Omental fat pad (tissue), 4 donors: ENCODE data around the gene TSPYL2. TPM values are rescaled to one million over a fixed set of nuclear protein-coding genes. Genes with fewer than 3 reads are reported as not detected.

ENCODE experiments used
- small RNA-seq: library from RNA; depleted of rRNA; stranded (forward); fragments of <200 nt; gene quantifications from one replicate; pipeline ENCODE3, GENCODE V24; 2016
- total RNA-seq, 4 donors: library from RNA; depleted of rRNA; stranded (reverse); fragments of >200 nt; gene quantifications; one replicate each; pipeline ENCODE4 v1.1.0, GENCODE V29; 2016

Gene TSPYL2
- total RNA-seq, 4 donors from 2014 or later = 30.9 to 127 (median 53.9) TPM

Small RNAs within 50 kb of the gene (small RNA-seq; reads per million reads assigned to genes)
- not detected for gene AL591212.2

Other genes starting within 250 kb of the TSPYL2 start
- not detected for gene XAGE3, start 214.3 kb upstream of the TSPYL2 start, total RNA-seq
- 10 to 100 TPM; 21.0 to 25.5 (median 24.5) TPM for gene FAM156B, start 185.0 kb upstream of the TSPYL2 start, total RNA-seq
- 10 to 100 TPM in 3 of 4 donors, 1 to 10 TPM in 1; 9.0 to 43.8 (median 15.2) TPM for gene FAM156A, start 123.8 kb upstream of the TSPYL2 start, total RNA-seq
- gene GPR173, start 33.6 kb upstream of the TSPYL2 start, total RNA-seq = 1 to 10 TPM in 3 of 4 donors, under 1 TPM in 1; 0.72 to 2.0 (median 1.6) TPM
- 10 to 100 TPM in 3 of 4 donors, 1 to 10 TPM in 1; 5.4 to 22.2 (median 16.7) TPM for gene KANTR, start 11.8 kb downstream of the TSPYL2 start, total RNA-seq
- gene KDM5C, start 142.8 kb downstream of the TSPYL2 start, total RNA-seq = 100 to 1,000 TPM in 2 of 4 donors, 10 to 100 TPM in 2; 74.9 to 101 (median 93.1) TPM
- gene IQSEC2, start 199.2 kb downstream of the TSPYL2 start, total RNA-seq = 10 to 100 TPM; 12.2 to 14.8 (median 14.0) TPM